Endothelial cell of umbilical vein (primary cell): ENCODE data around the gene CNIH1.

ENCODE experiments used
- CTCF ChIP-seq, 2 donors: IDR thresholded peaks; 1 replicate in 1 of 2; 2 replicates in 1 of 2; pipeline ENCODE4 v1.5.1; 2011; ENCODE audit warnings: low read length in 2 of 2, mild to moderate bottlenecking in 2 of 2, moderate library complexity in 2 of 2, control low read depth in 1 of 2, inconsistent platforms in 1 of 2, low read depth in 1 of 2; ENCODE audit not compliant: insufficient read depth in 1 of 2; ENCODE audit errors: extremely low read depth in 1 of 2
- MYC ChIP-seq: IDR thresholded peaks from one replicate; pipeline ENCODE4 v1.6.1; 2011; ENCODE audit warnings: mild to moderate bottlenecking, low read depth, low read length
- POLR2A ChIP-seq: IDR thresholded peaks from 2 replicates; pipeline ENCODE4 v1.6.1; 2012; ENCODE audit warnings: low read depth, mild to moderate bottlenecking, control low read depth, low read length
- POLR2AphosphoS5 ChIP-seq: IDR thresholded peaks from 2 replicates; pipeline ENCODE4 v1.6.1; 2012; ENCODE audit warnings: low read depth, mild to moderate bottlenecking, control low read depth, low read length, moderate library complexity; ENCODE audit not compliant: insufficient read depth

GRCh38 chr14:54395716-54396115, 45.5 kb downstream of the CNIH1 start:
- TF ChIP-seq POLR2AphosphoS5 (no peak), CTCF (IDR thresholded peaks at IDR 0.05; ENCODE audit: extremely low read depth in 1 of 2, insufficient read depth in 1 of 2, low read depth in 1 of 2, low read length in 2 of 2) (no peak), MYC (no peak), POLR2A (no peak)
